Right ventricle myocardium superior (tissue), 1 donor: ENCODE measurements around the gene AKNAD1. TPM values are rescaled to one million over a fixed set of nuclear protein-coding genes. Genes with fewer than 3 reads are reported as not detected.
A peak's percentile ranks its signal among the peaks of the same experiment; 100 is the strongest.
"Not testable (repeated sequence)": the region's sequence is repeated elsewhere in the genome, so short reads cannot be mapped to it uniquely, and the experiment has no call there.

Experiments used
- ATAC-seq: fragments of 200-7000 bp; cut with Tn5 transposase; one replicate; pipeline ENCODE4 v1.9.1; 2020; ENCODE audit warnings: mild to moderate bottlenecking; ENCODE audit not compliant: poor library complexity
- DNase-seq: peaks from one replicate; pipeline ENCODE4 v3.0.0-alpha.2; 2020
- intact Hi-C: fragments of 100-400 bp; cut with DNase I; formaldehyde crosslinking; loops from one replicate; pipeline ENCODE4 v1.11.2; 2022
- total RNA-seq: library from RNA; stranded (reverse); fragmentation: NEBNext Ultra II Directional; extraction: Animal tissue kit (Norgen Biotek cat#: 25700); gene quantifications from one replicate; pipeline ENCODE4 v1.2.1, GENCODE V29; 2021
- donor health status: DM: no; HTN: yes; CAD: no; lungs with severe emphysema.

Gene AKNAD1
- total RNA-seq, 1 donor from 2014 or later, result not detected

DNA sequence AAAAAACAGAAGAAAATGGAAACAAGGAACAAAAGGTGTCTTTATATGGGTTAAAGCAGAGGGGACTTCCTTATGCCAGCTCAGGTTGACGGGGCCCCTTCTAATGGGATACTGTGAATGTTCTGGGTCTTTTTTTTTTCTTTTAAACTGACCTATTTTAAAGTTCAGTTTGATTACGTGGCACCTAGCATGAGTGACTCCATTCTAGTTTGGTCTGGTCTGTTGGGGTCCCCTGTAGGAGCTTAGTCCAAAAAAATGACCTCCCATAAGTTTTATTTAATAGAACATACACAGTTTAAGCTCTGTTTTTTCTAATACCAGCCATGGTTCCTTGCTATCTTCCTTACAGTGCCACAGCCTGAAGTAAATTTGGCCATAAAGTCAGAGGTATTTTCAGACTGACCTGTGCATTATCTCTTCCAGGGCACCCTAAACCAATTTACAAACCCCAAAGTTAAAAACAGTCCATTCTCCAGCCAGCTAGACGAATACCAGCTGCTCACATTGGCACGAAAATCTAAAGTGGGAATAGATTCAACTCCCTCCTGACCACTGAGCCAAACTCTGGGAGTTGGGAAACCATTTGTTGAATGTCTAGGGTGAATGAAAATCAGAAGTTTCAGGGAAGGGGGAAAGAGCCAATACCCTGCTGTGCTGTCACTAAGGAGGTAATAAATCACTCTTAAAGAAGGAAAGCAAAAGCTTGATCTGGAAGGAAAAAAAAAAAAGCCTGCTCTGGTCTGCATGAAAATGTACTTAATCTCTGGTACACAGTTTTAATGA lies 42.4 kb downstream of the AKNAD1 start:
- intact Hi-C loops, result no loop called here
- ATAC-seq (peak; percentile 64), DNase-seq (no peak)

DNA sequence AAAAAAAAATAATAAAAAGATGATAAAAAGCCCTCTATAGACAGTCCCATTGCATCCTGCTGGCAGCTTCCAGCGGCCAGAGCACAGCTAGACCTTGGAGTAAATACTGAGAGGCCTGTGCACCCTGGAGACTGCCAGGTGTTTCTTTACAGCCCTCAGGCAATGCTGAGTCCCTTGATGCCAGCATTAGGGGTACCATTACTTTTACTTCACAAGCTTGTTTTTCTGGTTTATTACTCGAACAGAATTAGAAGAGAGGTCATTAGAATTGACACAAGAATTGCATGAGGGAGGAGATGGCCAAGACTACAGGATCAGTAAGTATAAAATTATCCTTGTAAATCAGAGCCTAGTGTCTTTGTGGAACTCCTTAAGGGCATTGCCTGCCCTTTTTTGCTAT lies 43.6 kb downstream of the AKNAD1 start:
- no peak for ATAC-seq
- DNase-seq, result no peak
- intact Hi-C loops, result no loop called here

DNA sequence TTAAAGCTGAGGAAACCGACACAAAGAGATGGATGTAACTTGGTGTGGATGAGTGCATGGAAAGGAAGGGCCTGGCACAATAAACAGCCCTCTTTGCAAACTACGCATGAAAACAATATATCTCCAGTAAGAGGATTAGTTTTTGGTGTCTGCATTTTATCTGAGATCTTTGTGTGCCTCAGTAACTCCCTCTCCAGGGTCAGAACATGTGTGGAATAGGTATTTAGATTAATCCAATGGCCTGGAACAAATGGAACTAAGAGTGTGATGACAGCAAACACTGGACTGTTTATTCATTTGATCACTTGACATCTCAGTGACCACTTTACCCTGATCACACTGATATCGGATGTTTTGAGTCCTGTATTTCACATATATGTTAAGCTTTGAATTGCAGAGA lies 45.3 kb downstream of the AKNAD1 start:
- intact Hi-C loops, result no loop called here
- DNase-seq (no peak), ATAC-seq (no peak)

GRCh38 chr1:108808438-108808837 lies 48.5 kb downstream of the AKNAD1 start:
- intact Hi-C loops, result no loop called here
- DNase-seq, result no peak
- no peak for ATAC-seq

- intact Hi-C loops, result no loop called here
- no peak for ATAC-seq
- DNase-seq, result no peak
These were observed 53.3 kb downstream of the AKNAD1 start for GRCh38 chr1:108803548-108803947.

GRCh38 chr1:108801101-108801500 lies 55.8 kb downstream of the AKNAD1 start:
- no peak for ATAC-seq
- DNase-seq, result no peak
- intact Hi-C loops, result no loop called here

DNA sequence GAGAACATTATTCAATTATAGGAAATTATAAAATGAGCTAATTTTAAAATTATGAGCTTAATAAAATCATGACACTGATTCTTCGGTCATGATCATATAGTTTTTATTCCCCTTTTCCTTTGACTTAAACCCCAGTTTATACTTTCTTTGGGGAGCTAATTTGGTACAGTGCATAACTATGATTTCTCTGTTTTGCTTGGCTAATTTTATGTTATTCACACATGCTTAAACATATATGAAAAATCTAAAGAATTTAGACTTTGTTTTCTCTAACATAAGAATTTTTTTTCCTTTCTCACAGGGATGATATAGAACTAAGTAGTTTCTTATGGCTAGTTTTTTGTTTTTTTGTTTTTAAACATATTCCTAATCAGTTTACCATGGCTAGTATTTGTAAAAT lies 57.9 kb downstream of the AKNAD1 start:
- no peak for DNase-seq
- ATAC-seq, result no peak

DNA sequence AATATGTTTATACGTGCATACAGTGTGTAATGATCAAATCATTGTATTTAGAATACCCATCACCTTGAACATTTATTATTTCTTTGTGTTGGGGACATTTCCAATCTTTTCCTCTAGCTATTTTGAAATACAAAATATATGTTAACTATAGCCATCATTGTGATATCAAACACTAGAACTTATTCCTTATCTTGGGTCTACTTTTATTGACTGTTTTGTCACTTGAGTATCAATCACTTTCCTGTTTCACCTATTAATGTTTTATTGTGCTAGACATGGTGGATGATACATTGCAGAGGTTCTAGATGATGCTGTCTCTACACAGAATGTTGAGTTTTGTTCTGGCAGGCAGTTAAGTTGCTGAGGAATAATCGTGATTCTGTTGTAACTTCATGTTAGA lies 64.5 kb downstream of the AKNAD1 start:
- DNase-seq, result no peak
- intact Hi-C loops, result no loop called here
- no peak for ATAC-seq

More for the DNA sequence above, 57.9 kb downstream of the AKNAD1 start:
- intact Hi-C loops, result no loop called here

GRCh38 chr1:108791790-108792189 lies 65.1 kb downstream of the AKNAD1 start:
- no peak for DNase-seq
- intact Hi-C loops, result no loop called here
- no peak for ATAC-seq

- intact Hi-C loops, result no loop called here
- DNase-seq, result no peak
- no peak for ATAC-seq
These were observed 71.0 kb downstream of the AKNAD1 start for GRCh38 chr1:108785880-108786279.

DNA sequence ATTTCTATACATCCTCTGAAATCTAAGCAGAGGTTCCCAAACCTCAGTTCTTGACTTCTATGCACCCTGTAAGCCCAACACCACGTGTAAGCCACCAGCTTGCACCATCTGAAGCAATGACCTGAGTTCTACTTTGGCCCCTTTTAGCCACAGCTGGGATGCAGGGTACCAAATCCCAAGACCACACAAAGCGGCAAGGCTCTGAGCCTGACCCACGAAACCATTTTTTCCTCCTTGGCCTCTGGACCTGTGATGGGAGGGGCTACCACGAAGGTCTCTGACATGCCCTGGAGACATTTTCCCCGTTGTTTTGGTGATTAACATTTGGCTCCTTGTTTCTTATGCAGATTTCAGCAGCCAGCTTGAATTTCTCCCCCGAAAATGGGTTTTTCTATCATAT lies 71.6 kb downstream of the AKNAD1 start:
- DNase-seq, result no peak
- ATAC-seq, result no peak
- intact Hi-C loops, result no loop called here

- ATAC-seq, intact Hi-C loops, DNase-seq: not testable (repeated sequence)
These were observed 75.3 kb downstream of the AKNAD1 start for GRCh38 chr1:108781575-108781944.

DNA sequence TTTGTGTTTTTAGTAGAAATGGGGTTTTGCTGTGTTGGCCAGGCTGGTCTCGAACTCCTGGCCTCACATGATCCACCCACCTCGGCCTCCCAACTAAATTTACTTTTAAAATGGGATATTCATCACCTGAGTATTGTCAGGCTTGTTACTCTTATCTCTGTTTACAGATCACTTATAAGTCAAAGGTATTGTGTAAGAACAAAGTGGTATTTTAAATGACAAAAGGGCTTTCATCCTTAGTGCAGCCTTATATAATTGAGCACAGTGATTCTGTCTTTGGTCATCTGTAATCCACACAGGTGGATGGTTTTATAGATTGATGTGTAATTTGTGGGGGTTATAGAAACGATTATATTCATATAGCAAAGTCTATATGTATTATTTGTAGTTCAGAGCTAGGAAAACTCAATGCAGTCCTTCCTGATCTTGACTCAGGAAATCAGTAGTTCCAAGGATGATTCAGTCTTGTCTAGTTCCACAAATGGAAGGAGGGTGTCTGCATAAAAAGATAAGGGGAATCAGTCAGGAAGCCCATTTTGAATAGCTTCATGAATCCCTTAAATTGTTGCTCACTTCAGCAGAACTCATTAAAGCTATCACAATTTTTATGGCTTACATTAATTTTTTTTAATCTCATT lies 75.8 kb downstream of the AKNAD1 start:
- DNase-seq (no peak), ATAC-seq (no peak)
- intact Hi-C loops, result no loop called here

- intact Hi-C loops, result no loop called here
- DNase-seq (no peak), ATAC-seq (no peak)
These were observed 77.4 kb downstream of the AKNAD1 start for GRCh38 chr1:108779455-108779854.

DNA sequence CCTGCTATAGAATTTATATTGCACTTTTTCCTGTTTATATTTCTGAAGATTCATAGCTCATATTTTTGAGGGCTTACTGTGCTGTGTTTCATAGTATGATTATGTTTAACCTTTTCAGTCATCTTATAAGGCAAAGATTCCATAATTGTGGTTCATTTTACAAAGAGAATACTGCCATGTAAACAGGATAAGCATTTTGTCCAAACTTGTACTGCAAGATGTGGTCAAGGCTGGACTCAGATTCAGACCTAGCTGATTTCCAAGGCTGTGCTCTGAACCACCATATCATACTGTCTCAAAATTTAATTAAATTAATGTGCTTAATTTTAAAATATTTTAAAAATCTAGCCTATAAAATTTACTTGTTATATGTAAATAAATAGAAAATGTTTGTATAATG lies 79.1 kb downstream of the AKNAD1 start:
- DNase-seq, result no peak
- intact Hi-C loops, result no loop called here
- ATAC-seq, result no peak

GRCh38 chr1:108767708-108768107 lies 89.2 kb downstream of the AKNAD1 start:
- DNase-seq (no peak), ATAC-seq (no peak)
- intact Hi-C loops, result no loop called here

GRCh38 chr1:108767115-108767514 lies 89.8 kb downstream of the AKNAD1 start:
- DNase-seq, result no peak
- ATAC-seq, result no peak
- intact Hi-C loops, result no loop called here
